MM.1S (cell line): Measurements from ENCODE around the gene TFDP1.

Experiments
- DNase-seq: peaks from one replicate; pipeline ENCODE4 v3.0.0-alpha.2; 2015
- H2AFZ ChIP-seq: fragments of 300-600 bp; sonication (generic); 2 replicates; pipeline ENCODE4 v1.6.0; 2016; ENCODE audit warnings: antibody characterized with exemption, low read length
- H3F3A ChIP-seq: fragments of 300-600 bp; sonication (generic); 2 replicates; pipeline ENCODE4 v1.6.1; 2016; ENCODE audit warnings: mild to moderate bottlenecking, antibody characterized with exemption, low read length, moderate library complexity, mixed read lengths; ENCODE audit not compliant: insufficient read depth
- H3K27ac ChIP-seq: fragments of 300-600 bp; sonication (generic); 2 replicates; pipeline ENCODE4 v1.5.1; 2016; ENCODE audit warnings: mild to moderate bottlenecking, low read length
- H3K27me3 ChIP-seq: fragments of 300-600 bp; sonication (generic); replicated peaks from 2 replicates; pipeline ENCODE4 v1.6.0; 2016; ENCODE audit warnings: low read length; ENCODE audit not compliant: insufficient read depth
- H3K36me3 ChIP-seq: fragments of 300-600 bp; sonication (generic); replicated peaks from 2 replicates; pipeline ENCODE4 v1.6.1; 2016; ENCODE audit warnings: mild to moderate bottlenecking, low read length, mixed read lengths; ENCODE audit not compliant: insufficient read depth
- H3K4me1 ChIP-seq: fragments of 300-600 bp; sonication (generic); 2 replicates; pipeline ENCODE4 v1.6.1; 2016; ENCODE audit warnings: low read length, mixed read lengths
- H3K4me2 ChIP-seq: fragments of 300-600 bp; sonication (generic); 2 replicates; pipeline ENCODE4 v1.6.0; 2016; ENCODE audit warnings: low read depth, low read length
- H3K4me3 ChIP-seq: fragments of 300-600 bp; sonication (generic); 2 replicates; pipeline ENCODE4 v1.5.1; 2016; ENCODE audit warnings: low read length, mixed read lengths
- H3K79me2 ChIP-seq: fragments of 300-600 bp; sonication (generic); 2 replicates; pipeline ENCODE4 v1.6.1; 2016; ENCODE audit warnings: mixed run types, low read length, mixed read lengths
- H3K9ac ChIP-seq: fragments of 300-600 bp; sonication (generic); 2 replicates; pipeline ENCODE4 v1.6.1; 2016; ENCODE audit warnings: low read length, mixed read lengths
- H3K9me2 ChIP-seq: fragments of 300-600 bp; sonication (generic); replicated peaks from 2 replicates; pipeline ENCODE4 v1.6.1; 2016; ENCODE audit warnings: mild to moderate bottlenecking, low read length, mixed read lengths; ENCODE audit not compliant: insufficient read depth
- H3K9me3 ChIP-seq: fragments of 300-600 bp; sonication (generic); replicated peaks from 2 replicates; pipeline ENCODE4 v1.6.1; 2016; ENCODE audit warnings: mild to moderate bottlenecking, low read length, mixed read lengths; ENCODE audit not compliant: insufficient read depth
- H4K20me1 ChIP-seq: fragments of 300-600 bp; sonication (generic); 2 replicates; pipeline ENCODE4 v1.6.1; 2016; ENCODE audit warnings: mild to moderate bottlenecking, low read length, moderate library complexity, mixed read lengths; ENCODE audit not compliant: insufficient read depth
- CTCF ChIP-seq: fragments of 300-600 bp; sonication (generic); IDR thresholded peaks from 2 replicates; pipeline ENCODE4 v1.5.1; 2016; ENCODE audit warnings: antibody characterized with exemption, low read length, mixed read lengths
- EZH2 ChIP-seq: fragments of 300-600 bp; sonication (generic); optimal IDR thresholded peaks from 2 replicates; pipeline ENCODE3; 2017; ENCODE audit warnings: low read depth, mild to moderate bottlenecking, antibody characterized with exemption, low read length, mixed read lengths
- EZH2phosphoT487 ChIP-seq: fragments of 300-600 bp; sonication (generic); IDR thresholded peaks from 2 replicates; pipeline ENCODE4 v1.6.1; 2018; ENCODE audit warnings: antibody characterized with exemption, low read length

The TFDP1 gene

GRCh38 chr13:113653264-113654174 lies 69.0 kb downstream of the TFDP1 start:
- H3K4me1 ChIP-seq: no peaks in the 10 kb centered on the region
- no peaks in the 10 kb centered on the region for H3F3A ChIP-seq
- no peaks in the 10 kb centered on the region for H3K79me2 ChIP-seq
- no peak overlapping the region for H3K27ac ChIP-seq
- no peaks in the 10 kb centered on the region for H4K20me1 ChIP-seq
- no peak for DNase-seq
- H3K4me2 ChIP-seq: no peak overlapping the region
- H3K9me3 ChIP-seq: no peaks in the 10 kb centered on the region
- H3K9ac ChIP-seq: no peak overlapping the region
- H3K9me2 ChIP-seq: no peaks in the 10 kb centered on the region
- H3K4me3 ChIP-seq: no peak overlapping the region
- no peaks in the 10 kb centered on the region; the same call in none of the 2 replicates for H3K27me3 ChIP-seq
- H2AFZ ChIP-seq: no peak overlapping the region
- no peaks in the 10 kb centered on the region for H3K36me3 ChIP-seq
- no peak for TF ChIP-seq CTCF
- no peak for TF ChIP-seq EZH2phosphoT487
- no peak for TF ChIP-seq EZH2

- Histone ChIP-seq H3K4me1 (no peaks in the 10 kb centered on the region), H4K20me1 (no peaks in the 10 kb centered on the region), H3K4me2 (no peak overlapping the region), H3K9me2 (no peaks in the 10 kb centered on the region), H3F3A (no peaks in the 10 kb centered on the region), H3K4me3 (no peak overlapping the region), H3K9me3 (no peaks in the 10 kb centered on the region), H3K79me2 (no peaks in the 10 kb centered on the region), H2AFZ (no peak overlapping the region), H3K9ac (no peak overlapping the region), H3K27me3 (no peaks in the 10 kb centered on the region; the same call in none of the 2 replicates), H3K27ac (no peak overlapping the region), H3K36me3 (no peaks in the 10 kb centered on the region)
- no peak for DNase-seq
- TF ChIP-seq CTCF: no peak
- TF ChIP-seq EZH2phosphoT487: no peak
- no peak for TF ChIP-seq EZH2
Observed at GRCh38 chr13:113654175-113654560, 69.6 kb downstream of the TFDP1 start.

DNA sequence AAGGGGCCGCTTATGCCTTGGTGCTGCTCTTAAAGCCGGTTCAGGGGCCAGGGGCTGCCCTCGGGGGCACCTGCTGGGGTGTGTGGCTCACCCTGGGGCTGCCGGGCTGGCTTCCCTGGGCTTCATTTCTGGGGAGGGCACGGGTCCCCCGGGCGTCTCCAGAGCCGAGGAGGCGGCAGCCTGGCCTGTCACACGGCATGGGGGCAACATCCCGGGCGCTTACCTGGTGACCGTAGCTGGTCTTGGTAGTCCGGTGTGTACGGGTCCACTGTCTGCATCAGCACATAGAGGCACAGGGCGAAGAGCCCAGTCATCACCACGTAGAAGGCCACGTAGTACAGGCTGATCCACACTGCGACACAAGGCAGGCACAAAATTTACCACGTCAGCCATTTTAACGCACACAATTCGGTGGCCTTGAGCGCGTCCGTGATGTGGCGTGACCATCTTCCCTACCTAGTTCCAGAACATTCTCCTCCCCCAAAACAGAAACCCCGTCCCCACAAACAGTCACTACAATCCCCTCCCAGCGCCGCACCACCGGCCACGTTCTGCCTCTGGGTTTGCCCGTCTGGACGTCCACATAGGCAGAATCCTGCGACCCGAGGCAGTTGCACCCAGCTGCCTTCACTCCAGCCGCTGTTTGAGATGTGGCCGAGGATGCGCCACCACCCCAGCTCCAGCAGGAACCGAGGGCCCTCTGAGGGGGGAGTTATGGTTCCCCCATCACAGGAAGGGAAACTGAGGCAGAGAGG lies 70.2 kb downstream of the TFDP1 start:
- Histone ChIP-seq H3K79me2 (no peaks in the 10 kb centered on the region), H3K9me3 (no peaks in the 10 kb centered on the region), H3K4me3 (no peak overlapping the region), H3K36me3 (no peaks in the 10 kb centered on the region), H4K20me1 (no peaks in the 10 kb centered on the region), H3K9me2 (no peaks in the 10 kb centered on the region), H3K4me1 (no peaks in the 10 kb centered on the region), H2AFZ (no peak overlapping the region), H3F3A (no peaks in the 10 kb centered on the region), H3K27ac (no peak overlapping the region), H3K4me2 (no peak overlapping the region), H3K9ac (no peak overlapping the region), H3K27me3 (no peaks in the 10 kb centered on the region; the same call in none of the 2 replicates)
- DNase-seq: no peak
- no peak for TF ChIP-seq EZH2phosphoT487
- TF ChIP-seq CTCF: no peak
- TF ChIP-seq EZH2: no peak
